ENCODE measurements around the gene TOPBP1.

DNA sequence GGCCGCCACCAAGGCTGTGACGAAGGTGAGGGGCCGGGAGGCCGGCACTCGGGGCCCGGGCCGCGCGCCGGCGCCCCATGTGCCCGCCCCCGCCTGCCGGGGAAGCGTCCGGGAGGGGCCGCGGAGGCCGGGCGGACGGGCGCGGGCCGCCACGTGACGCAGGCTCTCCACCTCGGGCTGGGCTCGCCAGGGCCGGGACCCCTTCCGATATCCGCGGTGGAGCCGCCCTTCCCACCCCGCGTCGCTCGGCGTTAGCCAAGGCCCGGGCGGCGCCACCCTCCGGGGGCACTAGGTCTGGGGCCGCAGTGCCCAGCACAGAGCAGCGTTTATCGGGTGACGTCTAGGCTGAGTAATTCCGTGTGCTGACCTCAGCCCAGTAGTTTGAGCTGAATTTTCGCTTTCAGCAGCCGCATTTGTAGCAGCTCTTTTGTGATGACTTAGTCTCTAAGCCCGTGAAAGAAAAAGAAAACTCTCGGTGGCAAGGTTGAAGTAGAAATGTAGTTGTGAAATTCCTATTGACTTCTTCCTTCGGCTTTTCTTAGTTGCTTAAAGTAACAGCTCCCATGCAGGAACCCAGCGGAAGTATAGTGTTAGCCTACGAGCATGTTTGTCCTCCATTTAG, 87.4 kb downstream of the TOPBP1 start:
- TF ChIP-seq, protein P1, sequence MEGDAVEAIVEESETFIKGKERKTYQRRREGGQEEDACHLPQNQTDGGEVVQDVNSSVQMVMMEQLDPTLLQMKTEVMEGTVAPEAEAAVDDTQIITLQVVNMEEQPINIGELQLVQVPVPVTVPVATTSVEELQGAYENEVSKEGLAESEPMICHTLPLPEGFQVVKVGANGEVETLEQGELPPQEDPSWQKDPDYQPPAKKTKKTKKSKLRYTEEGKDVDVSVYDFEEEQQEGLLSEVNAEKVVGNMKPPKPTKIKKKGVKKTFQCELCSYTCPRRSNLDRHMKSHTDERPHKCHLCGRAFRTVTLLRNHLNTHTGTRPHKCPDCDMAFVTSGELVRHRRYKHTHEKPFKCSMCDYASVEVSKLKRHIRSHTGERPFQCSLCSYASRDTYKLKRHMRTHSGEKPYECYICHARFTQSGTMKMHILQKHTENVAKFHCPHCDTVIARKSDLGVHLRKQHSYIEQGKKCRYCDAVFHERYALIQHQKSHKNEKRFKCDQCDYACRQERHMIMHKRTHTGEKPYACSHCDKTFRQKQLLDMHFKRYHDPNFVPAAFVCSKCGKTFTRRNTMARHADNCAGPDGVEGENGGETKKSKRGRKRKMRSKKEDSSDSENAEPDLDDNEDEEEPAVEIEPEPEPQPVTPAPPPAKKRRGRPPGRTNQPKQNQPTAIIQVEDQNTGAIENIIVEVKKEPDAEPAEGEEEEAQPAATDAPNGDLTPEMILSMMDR (IDR thresholded peaks at IDR 0.05; ENCODE audit: extremely low read depth in 1 of 2, insufficient read depth in 1 of 2, low read depth in 1 of 2, low read length in 2 of 2): peak in 1 of 2 donors; percentile 12
- TF ChIP-seq POLR2A (IDR thresholded peaks at IDR 0.05; ENCODE audit: low read depth, low read length) (peak; percentile 45), EZH2 (IDR thresholded peaks at IDR 0.05; ENCODE audit: borderline replicate concordance, low read depth, low read length, severe bottlenecking) (no peak), MAX (IDR thresholded peaks at IDR 0.05; ENCODE audit: insufficient read depth, insufficient read length) (no peak), POLR2AphosphoS5 (IDR thresholded peaks at IDR 0.05; ENCODE audit: insufficient read depth, low read depth, low read length) (peak; percentile 41), GATA2 (IDR thresholded peaks at IDR 0.05; ENCODE audit: insufficient read depth, insufficient read length, low read depth, low read length) (no peak), JUN (IDR thresholded peaks at IDR 0.05; ENCODE audit: borderline replicate concordance, insufficient read depth, insufficient read length, low read depth) (no peak)
